ENCODE results near the gene FAM161A.

Gene FAM161A

DNA sequence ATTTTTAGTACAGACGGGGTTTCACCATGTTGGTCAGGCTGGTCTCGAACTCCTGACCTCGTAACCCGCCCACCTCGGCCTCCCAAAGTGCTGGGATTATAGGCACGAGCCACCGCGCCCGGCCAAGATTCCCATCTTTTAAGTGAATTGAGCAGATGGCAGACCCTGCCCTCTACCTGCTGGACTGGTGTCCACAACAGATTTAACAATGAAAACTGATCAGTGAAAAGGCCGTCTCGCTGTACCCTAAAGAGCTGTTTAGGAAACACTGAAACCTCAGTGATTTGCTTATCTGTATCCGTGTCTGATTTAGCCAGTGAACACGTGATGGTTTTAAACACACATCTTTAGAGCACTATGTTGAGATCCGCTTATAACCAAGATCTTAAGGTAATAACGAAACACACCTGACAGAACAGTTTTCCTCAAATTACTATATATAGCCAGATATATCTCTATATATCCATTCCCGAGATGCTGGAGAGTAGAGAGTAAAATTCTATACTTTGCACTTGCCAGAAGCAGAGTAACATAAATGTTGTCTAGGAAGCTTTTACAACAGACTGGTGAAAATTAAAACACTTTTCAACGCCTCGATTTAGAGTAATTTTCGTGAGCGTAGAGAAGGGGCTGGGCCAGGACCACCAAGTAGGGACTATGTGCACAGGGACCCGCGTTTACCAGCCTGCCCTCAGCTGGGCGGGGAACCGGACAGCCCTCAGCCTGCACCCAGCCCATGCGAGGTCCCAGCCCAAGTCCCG lies 594 bp downstream of the FAM161A start:
- peak overlapping the region; percentile 90 for H3K4me3 ChIP-seq (ENCODE audit: low read depth, low read length)
- no peaks in the 10 kb centered on the region for H3K4me1 ChIP-seq (ENCODE audit: control insufficient read depth, insufficient read depth, low read length)
- ChIA-PET POLR2A (interaction anchor here (0.6 to 2.2 kb wide), 7 partner anchors 9 to 793 kb away, joined by 3 to 9 read pairs (median 5); no protein-coding TSS in a partner anchor), CTCF (interaction anchor here (0.6 to 0.7 kb wide), 2 partner anchors 15 to 90 kb away, joined by 3 read pairs; no protein-coding TSS in a partner anchor)
- peak overlapping the region; percentile 72 for H3K27ac ChIP-seq (ENCODE audit: extremely low read depth, low read depth, low read length)
- no peaks in the 10 kb centered on the region; a peak in 1 of 3 replicates for H3K36me3 ChIP-seq (ENCODE audit: control insufficient read depth in 2 of 2, insufficient read depth in 1 of 2, low read length in 2 of 2)
- H3K9me3 ChIP-seq (ENCODE audit: control insufficient read depth, insufficient read depth, low read depth, low read length) = no peaks in the 10 kb centered on the region
- TF ChIP-seq ZNF146 (tag by site-specific recombination; IDR thresholded peaks at IDR 0.05) = no peak
- TF ChIP-seq, protein P1, sequence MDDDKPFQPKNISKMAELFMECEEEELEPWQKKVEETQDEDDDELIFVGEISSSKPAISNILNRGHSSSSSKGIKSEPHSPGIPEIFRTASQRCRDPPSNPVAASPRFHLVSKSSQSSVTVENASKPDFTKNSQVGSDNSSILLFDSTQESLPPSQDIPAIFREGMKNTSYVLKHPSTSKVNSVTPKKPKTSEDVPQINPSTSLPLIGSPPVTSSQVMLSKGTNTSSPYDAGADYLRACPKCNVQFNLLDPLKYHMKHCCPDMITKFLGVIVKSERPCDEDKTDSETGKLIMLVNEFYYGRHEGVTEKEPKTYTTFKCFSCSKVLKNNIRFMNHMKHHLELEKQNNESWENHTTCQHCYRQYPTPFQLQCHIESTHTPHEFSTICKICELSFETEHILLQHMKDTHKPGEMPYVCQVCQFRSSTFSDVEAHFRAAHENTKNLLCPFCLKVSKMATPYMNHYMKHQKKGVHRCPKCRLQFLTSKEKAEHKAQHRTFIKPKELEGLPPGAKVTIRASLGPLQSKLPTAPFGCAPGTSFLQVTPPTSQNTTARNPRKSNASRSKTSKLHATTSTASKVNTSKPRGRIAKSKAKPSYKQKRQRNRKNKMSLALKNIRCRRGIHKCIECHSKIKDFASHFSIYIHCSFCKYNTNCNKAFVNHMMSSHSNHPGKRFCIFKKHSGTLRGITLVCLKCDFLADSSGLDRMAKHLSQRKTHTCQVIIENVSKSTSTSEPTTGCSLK (tag by site-specific recombination; IDR thresholded peaks at IDR 0.05) = no peak
- TF ChIP-seq KLF10 (tag by site-specific recombination; IDR thresholded peaks at IDR 0.05) = 0 out of 2 replicates have a peak, but pooled peaks have one; percentile 5
- peak; percentile 23; the same call in 1 of the 2 replicates for TF ChIP-seq ZFHX2 (tag by site-specific recombination; conservative IDR thresholded peaks at IDR 0.05)
- TF ChIP-seq, protein P2, sequence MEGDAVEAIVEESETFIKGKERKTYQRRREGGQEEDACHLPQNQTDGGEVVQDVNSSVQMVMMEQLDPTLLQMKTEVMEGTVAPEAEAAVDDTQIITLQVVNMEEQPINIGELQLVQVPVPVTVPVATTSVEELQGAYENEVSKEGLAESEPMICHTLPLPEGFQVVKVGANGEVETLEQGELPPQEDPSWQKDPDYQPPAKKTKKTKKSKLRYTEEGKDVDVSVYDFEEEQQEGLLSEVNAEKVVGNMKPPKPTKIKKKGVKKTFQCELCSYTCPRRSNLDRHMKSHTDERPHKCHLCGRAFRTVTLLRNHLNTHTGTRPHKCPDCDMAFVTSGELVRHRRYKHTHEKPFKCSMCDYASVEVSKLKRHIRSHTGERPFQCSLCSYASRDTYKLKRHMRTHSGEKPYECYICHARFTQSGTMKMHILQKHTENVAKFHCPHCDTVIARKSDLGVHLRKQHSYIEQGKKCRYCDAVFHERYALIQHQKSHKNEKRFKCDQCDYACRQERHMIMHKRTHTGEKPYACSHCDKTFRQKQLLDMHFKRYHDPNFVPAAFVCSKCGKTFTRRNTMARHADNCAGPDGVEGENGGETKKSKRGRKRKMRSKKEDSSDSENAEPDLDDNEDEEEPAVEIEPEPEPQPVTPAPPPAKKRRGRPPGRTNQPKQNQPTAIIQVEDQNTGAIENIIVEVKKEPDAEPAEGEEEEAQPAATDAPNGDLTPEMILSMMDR (tag by site-specific recombination; IDR thresholded peaks at IDR 0.05) = peak; percentile 40; the same call in 1 of the 2 replicates
- TF ChIP-seq, protein P3, sequence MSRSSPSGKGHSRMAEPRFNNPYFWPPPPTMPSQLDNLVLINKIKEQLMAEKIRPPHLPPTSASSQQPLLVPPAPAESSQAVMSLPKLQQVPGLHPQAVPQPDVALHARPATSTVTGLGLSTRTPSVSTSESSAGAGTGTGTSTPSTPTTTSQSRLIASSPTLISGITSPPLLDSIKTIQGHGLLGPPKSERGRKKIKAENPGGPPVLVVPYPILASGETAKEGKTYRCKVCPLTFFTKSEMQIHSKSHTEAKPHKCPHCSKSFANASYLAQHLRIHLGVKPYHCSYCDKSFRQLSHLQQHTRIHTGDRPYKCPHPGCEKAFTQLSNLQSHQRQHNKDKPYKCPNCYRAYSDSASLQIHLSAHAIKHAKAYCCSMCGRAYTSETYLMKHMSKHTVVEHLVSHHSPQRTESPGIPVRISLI (tag by site-specific recombination; IDR thresholded peaks at IDR 0.05) = no peak
- TF ChIP-seq ZNF214 (tag by site-specific recombination; IDR thresholded peaks at IDR 0.05; ENCODE audit: borderline replicate concordance) = no peak
- TF ChIP-seq ZNF658 (tag by site-specific recombination; IDR thresholded peaks at IDR 0.05) = no peak
- TF ChIP-seq, protein P4, sequence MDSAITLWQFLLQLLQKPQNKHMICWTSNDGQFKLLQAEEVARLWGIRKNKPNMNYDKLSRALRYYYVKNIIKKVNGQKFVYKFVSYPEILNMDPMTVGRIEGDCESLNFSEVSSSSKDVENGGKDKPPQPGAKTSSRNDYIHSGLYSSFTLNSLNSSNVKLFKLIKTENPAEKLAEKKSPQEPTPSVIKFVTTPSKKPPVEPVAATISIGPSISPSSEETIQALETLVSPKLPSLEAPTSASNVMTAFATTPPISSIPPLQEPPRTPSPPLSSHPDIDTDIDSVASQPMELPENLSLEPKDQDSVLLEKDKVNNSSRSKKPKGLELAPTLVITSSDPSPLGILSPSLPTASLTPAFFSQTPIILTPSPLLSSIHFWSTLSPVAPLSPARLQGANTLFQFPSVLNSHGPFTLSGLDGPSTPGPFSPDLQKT (IDR thresholded peaks at IDR 0.05; ENCODE audit: borderline replicate concordance, low read depth, low read length) = no peak
- TF ChIP-seq ZNF473 (tag by site-specific recombination; IDR thresholded peaks at IDR 0.05) = no peak
- TF ChIP-seq ZFP41 (tag by site-specific recombination; IDR thresholded peaks at IDR 0.05; ENCODE audit: borderline replicate concordance) = no peak
- TF ChIP-seq, protein P5, sequence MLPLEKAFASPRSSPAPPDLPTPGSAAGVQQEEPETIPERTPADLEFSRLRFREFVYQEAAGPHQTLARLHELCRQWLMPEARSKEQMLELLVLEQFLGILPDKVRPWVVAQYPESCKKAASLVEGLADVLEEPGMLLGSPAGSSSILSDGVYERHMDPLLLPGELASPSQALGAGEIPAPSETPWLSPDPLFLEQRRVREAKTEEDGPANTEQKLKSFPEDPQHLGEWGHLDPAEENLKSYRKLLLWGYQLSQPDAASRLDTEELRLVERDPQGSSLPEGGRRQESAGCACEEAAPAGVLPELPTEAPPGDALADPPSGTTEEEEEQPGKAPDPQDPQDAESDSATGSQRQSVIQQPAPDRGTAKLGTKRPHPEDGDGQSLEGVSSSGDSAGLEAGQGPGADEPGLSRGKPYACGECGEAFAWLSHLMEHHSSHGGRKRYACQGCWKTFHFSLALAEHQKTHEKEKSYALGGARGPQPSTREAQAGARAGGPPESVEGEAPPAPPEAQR (tag by site-specific recombination; IDR thresholded peaks at IDR 0.05) = no peak
- no peak for TF ChIP-seq ZFP37 (tag by site-specific recombination; IDR thresholded peaks at IDR 0.05)
- no peak for TF ChIP-seq TCF7L2 (IDR thresholded peaks at IDR 0.05; ENCODE audit: borderline replicate concordance, low read depth, low read length)
- TF ChIP-seq ZNF791 (tag by site-specific recombination; IDR thresholded peaks at IDR 0.05) = no peak
- TF ChIP-seq, protein P6, sequence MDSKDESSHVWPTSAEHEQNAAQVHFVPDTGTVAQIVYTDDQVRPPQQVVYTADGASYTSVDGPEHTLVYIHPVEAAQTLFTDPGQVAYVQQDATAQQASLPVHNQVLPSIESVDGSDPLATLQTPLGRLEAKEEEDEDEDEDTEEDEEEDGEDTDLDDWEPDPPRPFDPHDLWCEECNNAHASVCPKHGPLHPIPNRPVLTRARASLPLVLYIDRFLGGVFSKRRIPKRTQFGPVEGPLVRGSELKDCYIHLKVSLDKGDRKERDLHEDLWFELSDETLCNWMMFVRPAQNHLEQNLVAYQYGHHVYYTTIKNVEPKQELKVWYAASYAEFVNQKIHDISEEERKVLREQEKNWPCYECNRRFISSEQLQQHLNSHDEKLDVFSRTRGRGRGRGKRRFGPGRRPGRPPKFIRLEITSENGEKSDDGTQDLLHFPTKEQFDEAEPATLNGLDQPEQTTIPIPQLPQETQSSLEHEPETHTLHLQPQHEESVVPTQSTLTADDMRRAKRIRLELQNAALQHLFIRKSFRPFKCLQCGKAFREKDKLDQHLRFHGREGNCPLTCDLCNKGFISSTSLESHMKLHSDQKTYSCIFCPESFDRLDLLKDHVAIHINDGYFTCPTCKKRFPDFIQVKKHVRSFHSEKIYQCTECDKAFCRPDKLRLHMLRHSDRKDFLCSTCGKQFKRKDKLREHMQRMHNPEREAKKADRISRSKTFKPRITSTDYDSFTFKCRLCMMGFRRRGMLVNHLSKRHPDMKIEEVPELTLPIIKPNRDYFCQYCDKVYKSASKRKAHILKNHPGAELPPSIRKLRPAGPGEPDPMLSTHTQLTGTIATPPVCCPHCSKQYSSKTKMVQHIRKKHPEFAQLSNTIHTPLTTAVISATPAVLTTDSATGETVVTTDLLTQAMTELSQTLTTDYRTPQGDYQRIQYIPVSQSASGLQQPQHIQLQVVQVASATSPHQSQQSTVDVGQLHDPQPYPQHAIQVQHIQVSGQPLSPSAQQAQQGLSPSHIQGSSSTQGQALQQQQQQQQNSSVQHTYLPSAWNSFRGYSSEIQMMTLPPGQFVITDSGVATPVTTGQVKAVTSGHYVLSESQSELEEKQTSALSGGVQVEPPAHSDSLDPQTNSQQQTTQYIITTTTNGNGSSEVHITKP (tag by site-specific recombination; IDR thresholded peaks at IDR 0.05) = no peak
- TF ChIP-seq ZNF776 (tag by site-specific recombination; IDR thresholded peaks at IDR 0.05; ENCODE audit: borderline replicate concordance) = no peak
- no peak for TF ChIP-seq ZNF10 (tag by site-specific recombination; IDR thresholded peaks at IDR 0.05)
- no peak for TF ChIP-seq ZNF174 (tag by site-specific recombination; IDR thresholded peaks at IDR 0.05)
- TF ChIP-seq, protein P7, sequence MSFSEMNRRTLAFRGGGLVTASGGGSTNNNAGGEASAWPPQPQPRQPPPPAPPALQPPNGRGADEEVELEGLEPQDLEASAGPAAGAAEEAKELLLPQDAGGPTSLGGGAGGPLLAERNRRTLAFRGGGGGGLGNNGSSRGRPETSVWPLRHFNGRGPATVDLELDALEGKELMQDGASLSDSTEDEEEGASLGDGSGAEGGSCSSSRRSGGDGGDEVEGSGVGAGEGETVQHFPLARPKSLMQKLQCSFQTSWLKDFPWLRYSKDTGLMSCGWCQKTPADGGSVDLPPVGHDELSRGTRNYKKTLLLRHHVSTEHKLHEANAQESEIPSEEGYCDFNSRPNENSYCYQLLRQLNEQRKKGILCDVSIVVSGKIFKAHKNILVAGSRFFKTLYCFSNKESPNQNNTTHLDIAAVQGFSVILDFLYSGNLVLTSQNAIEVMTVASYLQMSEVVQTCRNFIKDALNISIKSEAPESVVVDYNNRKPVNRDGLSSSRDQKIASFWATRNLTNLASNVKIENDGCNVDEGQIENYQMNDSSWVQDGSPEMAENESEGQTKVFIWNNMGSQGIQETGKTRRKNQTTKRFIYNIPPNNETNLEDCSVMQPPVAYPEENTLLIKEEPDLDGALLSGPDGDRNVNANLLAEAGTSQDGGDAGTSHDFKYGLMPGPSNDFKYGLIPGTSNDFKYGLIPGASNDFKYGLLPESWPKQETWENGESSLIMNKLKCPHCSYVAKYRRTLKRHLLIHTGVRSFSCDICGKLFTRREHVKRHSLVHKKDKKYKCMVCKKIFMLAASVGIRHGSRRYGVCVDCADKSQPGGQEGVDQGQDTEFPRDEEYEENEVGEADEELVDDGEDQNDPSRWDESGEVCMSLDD (tag by site-specific recombination; IDR thresholded peaks at IDR 0.05) = no peak
- peak; percentile 31; the same call in 1 of the 2 replicates for TF ChIP-seq ZNF600 (tag by site-specific recombination; IDR thresholded peaks at IDR 0.05)
- TF ChIP-seq ZNF366 (tag by site-specific recombination; conservative IDR thresholded peaks at IDR 0.05) = no peak

Data from HEK293 (cell line).